ENCODE measurements around the gene PKNOX2. TPM values are rescaled to one million over a fixed set of nuclear protein-coding genes. Genes with fewer than 3 reads are reported as not detected.

Gene PKNOX2
- total and polyA plus RNA-seq, 2 of the 8 experiments (the other 6 are each of a cell fraction or from before 2014, with no cell fraction given), result 2.0 TPM

DNA sequence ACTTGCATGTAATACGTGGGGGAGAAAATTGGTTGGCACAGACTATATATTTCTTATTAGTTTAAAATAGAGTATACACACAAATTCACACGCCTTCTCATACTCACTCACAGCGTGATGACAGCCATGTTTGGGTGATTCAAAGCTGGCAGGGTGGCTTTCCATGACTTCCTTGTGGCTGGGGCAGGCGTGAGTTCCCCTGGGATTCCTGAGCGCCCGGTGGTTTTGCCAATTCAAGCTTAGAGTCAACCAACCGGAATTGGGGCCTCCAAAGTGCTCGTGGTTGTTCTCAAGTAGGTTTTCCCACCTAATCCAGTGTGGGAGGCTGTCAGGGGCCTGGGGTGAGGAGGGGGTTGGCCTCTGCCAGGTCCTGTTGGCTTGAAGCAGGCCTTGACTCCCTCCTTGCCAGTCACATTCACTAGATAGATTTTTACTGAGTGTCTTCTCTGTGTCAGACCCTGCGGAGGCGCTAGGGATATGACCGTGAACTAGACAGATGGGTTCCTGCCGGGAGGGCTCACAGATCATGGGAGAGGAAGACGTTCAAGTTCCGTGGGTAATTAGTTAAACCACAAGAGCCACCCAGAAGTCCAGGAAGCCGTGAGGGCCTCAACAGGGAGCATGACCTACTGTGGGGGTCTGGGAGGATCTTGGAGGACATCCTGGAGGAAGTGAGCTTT, 11.5 kb downstream of the PKNOX2 start:
- H3K27me3 ChIP-seq (replicated peaks in 1 of 4; ENCODE audit: control insufficient read depth in 3 of 4, extremely low read depth in 1 of 4, insufficient read depth in 3 of 4, low read length in 3 of 4), result no peaks in the 10 kb centered on the region; a peak in 1 of 7 replicates
- H3K23me2 ChIP-seq (ENCODE audit: low read depth, low read length), result no peaks in the 10 kb centered on the region
- H3K4me3 ChIP-seq (ENCODE audit: extremely low read depth in 1 of 4, insufficient read depth in 2 of 4, low read depth in 3 of 4, low read length in 4 of 4), result no peak overlapping the region
- H4K8ac ChIP-seq (ENCODE audit: extremely low read depth, insufficient read depth, low read length), result no peak overlapping the region
- no peak for FAIRE-seq
- no peak overlapping the region; a peak in 1 of 4 replicates for H3K4me2 ChIP-seq (ENCODE audit: insufficient read depth in 1 of 2, low read depth in 2 of 2, low read length in 2 of 2)
- no peaks in the 10 kb centered on the region for H3K9me3 ChIP-seq (ENCODE audit: insufficient read depth in 2 of 2, low read depth in 1 of 2, low read length in 1 of 2)
- H2AFZ ChIP-seq (ENCODE audit: low read length), result no peak overlapping the region
- DNase-seq (ENCODE audit: low read depth in 1 of 2, low spot score in 2 of 2), result no peak
- no peaks in the 10 kb centered on the region for H3K36me3 ChIP-seq (ENCODE audit: control insufficient read depth in 2 of 4, insufficient read depth in 4 of 4, low read length in 3 of 4)
- 87% methylated on average over 15 of the region's 15 CpGs; no CpG with 5 or more reads in 1 of the 2 experiments for WGBS, 2 experiments (ENCODE audit: extremely low coverage in 1 of 2, insufficient coverage in 1 of 2, insufficient read length in 1 of 2, insufficient replicate concordance in 2 of 2, low coverage in 1 of 2, low lambda C conversion rate in 2 of 2, missing lambda C conversion rate in 1 of 2)
- H2AK5ac ChIP-seq (ENCODE audit: low read depth, low read length), result 0 out of 2 replicates have a peak overlapping the region, but pooled peaks have one; percentile 28
- POLR2A ChIA-PET (ENCODE audit: partially characterized antibody), result interaction anchor here (1.2 to 1.3 kb wide), 2 partner anchors 10 to 16 kb away, joined by 4 read pairs; no protein-coding TSS in a partner anchor
- no peak overlapping the region; the same call in 1 of the 2 replicates for H2BK20ac ChIP-seq (ENCODE audit: low read length)
- H3K56ac ChIP-seq (replicated peaks; ENCODE audit: insufficient read length, low read depth, low read length), result no peak overlapping the region
- H3K79me1 ChIP-seq (ENCODE audit: low read depth, low read length), result no peaks in the 10 kb centered on the region
- no peak overlapping the region for H2BK12ac ChIP-seq (ENCODE audit: low read depth, low read length)
- TF ChIP-seq ATF3 (IDR thresholded peaks at IDR 0.05; ENCODE audit: insufficient read depth, low read depth, low read length) (no peak), KDM1A (IDR thresholded peaks at IDR 0.05; ENCODE audit: borderline replicate concordance, low read length) (no peak), SAP30 (IDR thresholded peaks at IDR 0.05; ENCODE audit: insufficient read depth, insufficient replicate concordance, low read length) (no peak), TBP (IDR thresholded peaks at IDR 0.05; ENCODE audit: low read depth, low read length) (no peak), CBX8 (IDR thresholded peaks at IDR 0.05; ENCODE audit: borderline replicate concordance, low read depth, low read length) (no peak), SIX5 (IDR thresholded peaks at IDR 0.05; ENCODE audit: low read depth, low read length) (no peak), EGR1 (IDR thresholded peaks at IDR 0.05; ENCODE audit: borderline replicate concordance, low read depth, low read length) (no peak), ZNF274 (IDR thresholded peaks at IDR 0.05; ENCODE audit: borderline replicate concordance, extremely low read depth, low read length) (no peak)
- H3K4me1 ChIP-seq (replicated peaks in 1 of 4; ENCODE audit: control insufficient read depth in 3 of 4, insufficient read depth in 4 of 4, low read length in 3 of 4), result peaks cover 3 to 27% (median 8%) of the 10 kb centered on the region in 4 experiments; a peak in 5 of 7 replicates
- no peak overlapping the region for H3K9ac ChIP-seq (replicated peaks in 1 of 4; ENCODE audit: extremely low read depth in 1 of 4, low read depth in 3 of 4, low read length in 3 of 4)
- no peaks in the 10 kb centered on the region for H4K20me1 ChIP-seq (replicated peaks in 1 of 2; ENCODE audit: control insufficient read depth in 1 of 2, insufficient read depth in 2 of 2, low read length in 2 of 2)
- no peak overlapping the region for H4K5ac ChIP-seq (ENCODE audit: insufficient read length, low read depth, low read length)
- no peak overlapping the region for H2BK120ac ChIP-seq (replicated peaks; ENCODE audit: low read depth, low read length)
- H3K18ac ChIP-seq (ENCODE audit: extremely low read depth, low read length), result peak overlapping the region; percentile 16; the same call in 1 of the 2 replicates
- no peak overlapping the region for H3K4ac ChIP-seq (replicated peaks; ENCODE audit: insufficient read length, low read depth, low read length)
- H4K91ac ChIP-seq (replicated peaks; ENCODE audit: insufficient read length, low read length), result no peak overlapping the region
- no peak overlapping the region for H3K23ac ChIP-seq (ENCODE audit: insufficient read length)
- no peak overlapping the region for H3K14ac ChIP-seq (ENCODE audit: insufficient read length)
- no peak overlapping the region for H3K27ac ChIP-seq (ENCODE audit: low read depth, low read length)
- H2BK15ac ChIP-seq (ENCODE audit: low read length), result 0 out of 2 replicates have a peak overlapping the region, but pooled peaks have one; percentile 12
- no peaks in the 10 kb centered on the region for H3K79me2 ChIP-seq (ENCODE audit: control insufficient read depth in 1 of 2, insufficient read depth in 2 of 2, low read length in 2 of 2)
- H2BK5ac ChIP-seq (ENCODE audit: low read depth, low read length), result no peak overlapping the region
- CTCF ChIA-PET (ENCODE audit: partially characterized antibody), result interaction anchor here (0.8 to 3.2 kb wide), 7 partner anchors 11 to 343 kb away, joined by 3 to 10 read pairs (median 3); partner anchors contain the start of gene PKNOX2

Data from H1 (cell line).